CD4-positive, alpha-beta T cell treated with Interferon gamma for 1 hour (primary cell): Measurements from ENCODE around the gene FBXO39.
"Not testable (repeated sequence)": the region's sequence is repeated elsewhere in the genome, so short reads cannot be mapped to it uniquely, and the experiment has no call there.

ENCODE experiments used
- DNase-seq: peaks from one replicate; pipeline ENCODE4 v3.0.0-alpha.2; 2020

Gene FBXO39

DNA sequence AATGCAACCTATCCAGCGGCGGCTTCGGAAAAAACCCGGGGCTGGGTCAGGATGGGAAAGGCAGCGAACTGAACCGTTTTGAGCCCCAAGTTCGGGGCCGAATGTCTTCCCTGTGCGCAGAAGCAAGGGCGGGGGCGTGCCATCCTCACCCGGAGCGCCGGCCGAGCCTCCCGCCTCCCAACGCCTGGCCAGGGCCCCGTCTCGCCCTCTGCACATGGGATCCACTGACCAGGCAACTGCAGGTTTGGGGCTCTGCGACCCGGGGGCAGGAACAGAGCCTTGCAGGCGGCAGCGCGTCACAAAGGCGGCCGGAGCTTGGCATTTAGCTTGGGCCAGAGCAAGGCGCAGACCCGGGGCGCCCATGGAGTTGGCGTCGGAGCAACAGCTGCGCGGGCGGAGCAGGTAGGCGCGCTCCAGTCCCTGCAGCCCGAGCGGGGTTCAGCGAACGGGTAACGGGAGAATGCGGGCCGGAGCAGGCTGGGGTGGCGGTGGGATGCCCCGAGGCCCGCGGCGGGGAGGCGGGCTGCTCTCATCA lies at the start of gene FBXO39:
FBXO39 (plus strand) TSS at position 345 of the 535 bp plus-strand sequence. CDS start 3,654 bp downstream, outside the sequence.
- no peak for DNase-seq

DNA sequence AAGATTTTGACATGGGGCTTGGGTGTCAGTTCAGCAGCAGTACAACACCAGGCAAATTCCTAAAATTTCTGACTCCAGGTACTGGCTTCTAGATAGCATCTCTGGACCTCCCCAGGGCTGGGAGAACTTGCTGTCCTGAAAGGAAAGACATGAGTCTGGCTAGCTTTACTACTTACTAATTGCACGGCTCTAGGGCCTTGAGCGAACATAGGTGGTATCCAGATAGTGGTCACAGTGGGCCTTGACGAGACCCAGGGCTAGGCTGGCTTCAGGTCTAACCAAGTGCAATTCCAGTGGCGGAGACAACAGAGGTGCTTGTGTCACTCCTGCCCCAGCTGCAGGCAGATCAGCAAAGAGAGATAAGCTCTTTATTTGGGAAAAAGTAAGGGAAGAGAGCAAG lies 46.5 kb upstream of the FBXO39 start:
- DNase-seq = no peak

DNA sequence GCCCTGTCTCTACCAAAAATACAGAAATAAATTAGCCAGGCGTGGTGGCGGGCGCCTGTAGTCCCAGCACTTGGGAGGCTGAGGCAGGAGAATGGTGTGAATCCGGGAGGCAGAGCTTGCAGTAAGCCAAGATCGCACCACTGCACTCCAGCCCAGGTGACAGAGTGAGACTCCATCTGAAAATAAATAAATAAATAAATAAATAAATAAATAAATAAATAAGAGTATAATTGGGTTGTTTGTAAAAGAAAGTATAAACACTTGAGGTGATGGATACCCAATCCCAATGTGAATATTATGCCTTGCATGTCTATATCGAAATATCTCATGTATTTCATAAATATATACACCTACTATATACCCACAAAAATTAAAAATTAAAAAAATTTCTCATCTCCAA lies 29.4 kb upstream of the FBXO39 start:
- DNase-seq = not testable (repeated sequence)

DNA sequence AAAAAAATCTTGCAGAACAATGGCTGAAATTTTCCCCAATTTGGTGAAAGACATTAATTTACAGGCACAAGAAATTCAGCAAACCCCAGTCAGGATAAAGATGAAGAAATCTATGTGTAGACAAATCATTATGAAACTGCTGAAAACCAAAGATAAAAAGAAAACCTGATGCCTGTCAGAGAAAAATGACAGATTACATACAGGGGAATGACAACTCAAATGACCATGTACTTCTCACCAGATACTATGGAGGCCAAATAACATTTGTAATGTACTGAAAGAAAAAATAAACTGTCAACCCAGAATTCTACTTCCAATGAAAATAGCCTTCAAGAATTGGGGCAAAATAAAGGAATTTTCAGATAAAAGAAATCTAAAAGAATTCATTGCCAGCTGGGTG lies 27.4 kb upstream of the FBXO39 start:
- no peak for DNase-seq

DNA sequence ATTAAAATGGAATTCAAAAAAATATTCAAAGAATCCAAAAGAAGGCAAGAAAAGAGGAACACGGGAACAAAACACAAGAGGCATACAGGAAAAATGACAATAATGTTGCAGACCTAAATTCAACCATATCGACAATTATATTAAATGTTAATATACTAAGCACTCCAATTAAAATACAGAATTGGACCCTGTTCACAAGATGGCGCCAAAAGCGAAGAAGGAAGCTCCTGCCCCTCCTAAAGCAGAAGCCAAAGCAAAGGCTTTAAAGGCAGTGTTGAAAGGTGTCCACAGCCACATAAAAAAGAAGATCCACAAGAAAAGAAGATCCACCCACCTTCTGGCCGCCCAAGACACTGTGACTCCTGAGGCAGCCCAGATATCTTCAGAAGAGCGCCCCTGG lies 26.5 kb upstream of the FBXO39 start:
- DNase-seq = no peak

DNA sequence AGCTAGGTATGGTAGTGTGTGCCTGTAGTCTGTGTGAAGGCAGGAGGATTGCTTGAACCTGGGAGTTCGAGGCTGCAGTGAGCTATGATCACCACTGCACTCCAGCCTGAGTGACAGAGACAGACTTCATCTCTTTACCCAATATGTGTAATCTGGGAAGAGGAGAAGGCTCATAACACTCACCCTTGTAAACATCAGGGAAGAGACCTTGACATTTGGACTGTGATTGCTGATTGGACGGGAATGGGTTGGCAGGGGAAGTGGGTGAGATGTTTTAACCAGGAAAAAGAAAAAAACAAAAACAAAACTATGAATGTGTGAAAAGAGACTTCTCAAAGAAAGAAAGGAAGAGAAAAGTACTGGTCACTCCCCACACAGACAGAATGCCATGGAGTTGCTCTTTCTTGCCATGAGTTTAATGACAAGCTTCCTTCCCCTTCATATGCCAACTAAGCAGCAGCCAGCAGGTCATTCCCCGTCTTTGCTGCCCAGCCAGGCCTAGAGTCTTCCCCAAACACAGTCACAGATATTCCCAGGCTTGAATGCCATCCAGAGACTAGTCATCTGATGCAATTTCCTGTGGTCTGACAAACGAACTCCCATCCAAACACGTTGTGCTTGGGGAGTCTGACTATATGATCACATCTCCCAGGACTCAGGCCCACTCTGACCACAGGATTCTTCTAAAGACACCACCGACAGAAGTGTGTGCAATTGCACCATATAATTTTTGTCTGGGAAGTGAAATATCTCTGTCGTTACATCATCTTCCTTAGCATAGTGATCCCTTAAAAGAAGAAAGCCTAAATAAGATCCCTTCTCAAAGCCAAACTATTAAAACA lies 23.7 kb upstream of the FBXO39 start:
- DNase-seq = no peak

DNA sequence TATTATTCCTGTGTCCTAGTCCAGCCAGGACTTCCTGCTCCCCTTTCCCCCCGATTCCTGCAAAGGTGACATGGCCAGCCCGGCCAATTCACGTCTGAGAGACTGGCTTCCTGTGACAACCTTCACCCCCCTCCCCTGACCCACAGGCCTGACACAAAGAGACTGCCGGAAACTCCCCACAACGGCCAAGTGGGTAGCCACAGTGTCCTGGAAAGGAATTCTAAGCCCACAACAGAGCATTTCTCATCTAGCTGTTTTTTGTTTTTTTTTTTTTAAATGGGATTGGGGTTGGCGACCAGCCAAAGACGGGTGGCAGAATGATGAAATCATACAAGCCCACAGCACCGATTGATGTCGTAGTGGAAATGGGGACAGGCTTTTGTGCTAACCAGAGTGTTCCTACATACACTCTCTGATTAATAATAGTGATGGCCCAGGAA lies 23.0 kb upstream of the FBXO39 start:
- DNase-seq = peak; percentile 43

DNA sequence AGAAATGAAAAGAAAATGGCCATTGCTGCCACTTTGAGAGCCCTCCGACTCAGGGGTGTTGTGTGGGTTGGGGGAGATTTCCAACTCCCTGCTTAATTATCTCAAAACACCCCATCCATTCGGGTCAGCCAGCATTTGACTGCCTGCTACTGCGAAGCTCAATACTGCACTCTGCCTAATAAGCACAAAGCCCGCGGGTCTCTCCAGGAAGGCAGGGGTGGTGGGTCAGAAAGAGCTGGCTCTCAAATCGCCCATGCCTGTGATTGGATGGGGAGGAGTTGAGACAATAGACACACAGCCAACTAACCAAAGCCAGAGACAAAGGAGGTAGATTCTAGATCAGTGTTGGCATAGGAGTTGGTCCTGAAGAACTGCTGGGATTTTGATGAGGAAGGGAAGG lies 22.5 kb upstream of the FBXO39 start:
- no peak for DNase-seq

DNA sequence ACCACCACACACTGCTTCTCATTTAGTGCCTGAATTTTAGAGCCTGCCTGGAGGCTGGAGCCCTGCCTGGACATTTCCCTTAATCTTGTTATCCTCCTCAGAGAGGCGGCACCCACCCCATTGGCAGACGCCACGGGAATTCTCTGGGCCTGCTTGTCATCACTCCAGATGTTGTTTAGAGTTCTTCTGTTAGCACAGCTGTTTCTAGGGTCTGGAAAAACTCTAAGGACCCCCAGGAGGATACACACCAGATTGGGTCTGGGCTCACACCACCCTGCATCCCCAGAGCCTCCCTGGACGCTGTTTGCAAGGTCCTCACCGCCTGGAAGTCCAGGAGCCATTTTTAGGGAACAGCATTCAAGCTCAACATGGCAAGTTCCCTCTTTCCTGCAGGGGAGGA lies 20.7 kb upstream of the FBXO39 start:
- DNase-seq = no peak

DNA sequence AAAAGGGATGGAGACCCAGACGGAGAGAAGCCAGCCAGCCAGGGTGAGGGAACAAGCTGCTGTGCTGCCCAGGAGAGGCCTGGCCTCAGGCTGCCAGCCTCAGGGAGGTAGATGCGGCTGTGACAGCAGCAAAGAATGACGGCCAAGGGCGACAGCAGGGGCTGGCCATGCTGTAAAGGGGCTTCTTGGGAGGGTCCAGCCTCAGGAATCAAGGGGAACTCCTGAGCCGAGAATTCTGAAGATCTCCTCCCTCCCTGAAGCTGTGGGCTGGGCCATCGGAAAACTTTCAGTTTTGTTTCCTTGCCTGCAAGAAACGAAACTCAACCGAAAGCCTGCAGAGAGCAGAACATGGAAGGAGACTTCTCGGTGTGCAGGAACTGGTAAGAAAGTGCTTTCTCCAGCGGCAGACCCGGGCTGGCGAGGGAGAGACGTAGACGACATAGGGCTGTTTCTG lies 20.3 kb upstream of the FBXO39 start, which contains the start of gene XAF1:
XAF1 (plus strand) TSS at position 316 of the 454 bp plus-strand sequence; CDS start at position 349, 33 bp downstream.
- DNase-seq = peak; percentile 54

DNA sequence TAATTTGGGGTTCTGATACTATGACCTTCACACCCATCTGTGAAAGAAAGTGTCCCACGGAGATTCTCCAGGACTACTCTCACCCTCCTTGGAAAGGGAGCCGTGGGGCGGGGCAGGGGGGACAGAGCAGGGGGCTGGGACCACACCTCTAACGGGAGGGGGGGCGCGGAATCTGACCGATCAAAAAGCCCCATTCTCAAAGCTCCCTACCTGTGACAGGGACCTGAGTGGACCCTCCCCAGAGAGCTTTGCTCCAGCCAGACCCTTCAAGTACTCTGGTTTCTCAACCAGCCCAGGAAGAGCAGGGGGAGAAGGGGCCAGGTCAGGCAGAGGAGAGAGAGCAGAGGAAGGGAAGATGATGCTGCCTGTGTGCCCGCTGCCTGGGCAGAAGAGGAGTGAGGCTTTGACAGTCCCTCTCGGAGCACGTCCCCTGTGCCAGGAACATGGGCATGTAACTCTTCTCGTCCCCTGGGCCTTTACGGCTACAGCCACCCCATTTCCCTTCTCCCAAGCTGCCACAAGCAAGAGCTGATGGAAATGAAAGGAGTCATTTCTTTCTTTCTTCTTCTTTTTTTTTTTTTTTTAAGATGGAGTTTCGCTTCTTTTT lies 19.5 kb upstream of the FBXO39 start:
- DNase-seq = no peak

DNA sequence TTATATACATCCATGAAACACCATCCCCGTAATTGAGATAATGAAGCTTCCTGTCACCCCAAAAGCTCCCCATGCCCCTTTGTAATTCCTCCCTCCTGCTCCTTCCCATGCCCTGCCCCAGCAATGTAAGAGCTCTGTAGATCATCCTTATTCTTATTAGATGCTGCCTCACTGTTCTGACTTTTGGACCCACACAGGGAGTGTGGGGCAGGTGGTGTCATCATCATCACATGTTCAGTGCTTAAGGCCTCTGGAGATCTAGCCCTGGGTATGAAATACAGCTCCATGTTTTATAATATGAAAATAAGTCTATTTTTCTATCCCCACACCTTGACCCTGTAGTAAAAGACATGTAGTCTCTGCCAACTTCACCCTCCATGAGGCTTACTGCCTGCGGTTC lies 18.3 kb upstream of the FBXO39 start:
- DNase-seq = no peak

DNA sequence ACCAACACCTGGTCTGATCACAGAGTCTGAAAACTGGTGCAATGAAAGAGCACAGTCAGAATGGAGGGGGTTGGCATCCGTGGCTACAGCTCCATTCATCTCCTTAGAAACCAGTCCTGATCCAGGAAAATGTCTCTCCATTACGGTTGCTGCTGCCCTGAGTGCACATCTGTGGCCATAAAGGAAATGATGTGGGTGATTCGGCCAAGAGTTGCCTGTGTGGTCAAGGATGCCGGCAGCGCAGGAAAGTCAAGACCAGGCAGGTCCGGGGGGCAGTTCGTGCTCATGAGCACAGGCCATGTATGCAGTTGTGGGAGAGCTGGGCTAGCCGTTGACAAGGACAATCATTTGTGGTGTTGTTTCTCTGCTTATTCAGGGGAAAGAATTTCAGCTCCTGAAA lies 14.2 kb upstream of the FBXO39 start:
- DNase-seq = no peak

DNA sequence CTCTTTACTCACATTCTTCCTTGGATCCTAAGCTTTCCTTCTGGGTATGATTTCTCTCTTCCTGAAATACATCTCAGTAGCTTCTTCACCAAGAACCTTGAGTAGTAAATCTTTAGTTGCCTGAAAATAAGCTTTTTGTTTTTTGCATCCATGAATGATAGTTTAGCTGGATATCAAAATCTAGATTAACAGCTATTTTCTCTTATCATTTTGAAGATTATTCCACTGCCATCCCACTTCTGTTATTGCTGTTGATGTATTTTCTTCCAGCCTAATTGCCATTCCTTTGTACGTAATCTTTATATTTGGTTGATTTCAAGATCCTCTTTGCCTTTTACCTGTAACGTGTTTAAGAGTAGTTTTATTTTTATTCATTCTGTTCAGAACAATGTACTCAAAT lies 7.6 kb upstream of the FBXO39 start:
- DNase-seq = no peak

DNA sequence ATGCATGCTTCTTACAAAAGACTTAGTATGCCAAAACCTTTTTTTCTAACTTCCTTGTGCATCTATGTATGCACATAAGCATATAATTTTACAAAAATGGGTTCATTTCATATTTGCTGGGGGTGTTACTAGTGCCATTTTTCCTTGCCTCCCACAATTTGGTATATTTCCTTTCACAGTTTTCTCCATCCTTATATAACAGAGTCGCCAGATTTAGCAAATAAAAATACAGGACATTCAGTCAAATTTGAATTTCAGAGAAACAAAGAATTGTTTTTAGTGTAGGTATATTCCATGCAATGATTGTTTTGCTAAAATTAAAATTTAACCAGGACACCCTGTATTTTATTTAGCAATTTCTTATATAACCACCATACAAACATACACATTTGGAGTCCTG lies 4.0 kb upstream of the FBXO39 start:
- no peak for DNase-seq

DNA sequence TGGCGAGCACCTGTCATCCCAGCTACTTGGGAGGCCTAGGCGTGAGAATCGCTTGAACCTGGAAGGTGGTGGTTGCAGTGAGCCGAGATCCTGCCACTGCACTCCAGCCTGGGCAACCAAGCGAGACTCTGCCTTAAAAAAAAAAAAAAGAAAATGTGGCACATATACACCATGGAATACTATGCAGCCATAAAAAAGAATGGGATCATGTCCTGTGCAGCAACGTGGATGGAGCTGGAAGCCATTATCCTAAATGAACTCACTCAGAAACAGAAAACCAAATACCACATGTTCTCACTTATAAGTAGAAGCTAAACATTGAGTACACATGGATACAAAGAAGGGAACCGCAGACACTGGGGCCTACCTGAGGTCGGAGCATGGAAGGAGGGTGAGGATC lies 1.1 kb upstream of the FBXO39 start:
- not testable (repeated sequence) for DNase-seq

DNA sequence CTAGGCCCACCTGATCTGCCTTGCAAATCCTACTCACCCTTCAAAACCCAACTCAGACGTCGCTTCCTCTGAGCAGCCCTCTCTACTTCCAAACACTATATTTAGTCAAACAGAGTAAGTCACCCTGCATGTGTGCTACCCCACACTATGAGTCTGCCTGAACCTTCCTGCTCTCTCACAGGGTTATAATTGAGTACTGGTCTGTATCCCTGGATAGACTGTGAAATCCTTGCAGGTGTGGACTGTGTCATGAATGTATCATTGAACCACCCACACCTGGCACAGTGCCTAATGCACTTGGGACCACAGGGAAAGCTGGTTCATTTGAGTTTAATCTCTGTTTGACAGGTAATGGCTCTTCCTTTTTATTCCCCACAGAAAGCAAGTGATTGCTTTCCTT lies 3.4 kb downstream of the FBXO39 start:
- DNase-seq = no peak

DNA sequence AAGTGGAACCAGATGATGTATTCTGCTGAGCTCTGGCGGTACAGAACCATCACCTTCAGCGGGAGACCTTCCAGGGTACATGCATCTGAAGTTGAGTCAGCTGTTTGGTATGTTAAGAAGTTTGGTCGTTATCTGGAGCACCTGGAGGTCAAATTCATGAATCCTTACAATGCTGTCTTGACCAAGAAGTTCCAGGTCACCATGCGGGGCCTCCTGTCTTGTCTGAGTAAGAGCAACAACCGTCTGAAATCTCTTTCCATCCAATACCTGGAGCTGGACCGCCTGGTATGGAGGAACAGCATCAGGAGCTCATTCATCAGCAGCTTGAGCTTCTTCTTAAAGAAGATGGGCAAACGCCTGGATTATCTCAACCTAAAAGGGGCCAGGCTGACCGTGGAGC lies 4.0 kb downstream of the FBXO39 start:
- DNase-seq = no peak

DNA sequence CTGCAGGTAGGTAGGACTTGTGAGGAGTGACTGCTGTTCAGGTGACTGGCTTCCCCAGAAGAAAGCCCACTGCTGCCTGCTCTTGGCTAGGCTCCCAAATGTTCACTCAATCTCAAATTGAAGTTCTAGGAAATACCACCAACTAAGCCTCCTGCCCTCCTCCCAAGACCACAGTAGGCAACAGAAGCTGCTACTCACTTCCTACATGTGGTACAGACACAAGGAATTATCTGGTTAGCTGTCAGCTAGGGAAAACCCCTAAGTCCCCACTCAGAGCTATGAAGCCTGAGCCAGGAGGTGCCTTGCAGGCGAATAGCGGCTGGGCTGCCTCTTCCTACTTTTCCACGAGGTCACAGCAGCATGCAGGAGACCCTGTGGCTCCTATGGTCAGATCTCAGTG lies 4.9 kb downstream of the FBXO39 start:
- DNase-seq = no peak

DNA sequence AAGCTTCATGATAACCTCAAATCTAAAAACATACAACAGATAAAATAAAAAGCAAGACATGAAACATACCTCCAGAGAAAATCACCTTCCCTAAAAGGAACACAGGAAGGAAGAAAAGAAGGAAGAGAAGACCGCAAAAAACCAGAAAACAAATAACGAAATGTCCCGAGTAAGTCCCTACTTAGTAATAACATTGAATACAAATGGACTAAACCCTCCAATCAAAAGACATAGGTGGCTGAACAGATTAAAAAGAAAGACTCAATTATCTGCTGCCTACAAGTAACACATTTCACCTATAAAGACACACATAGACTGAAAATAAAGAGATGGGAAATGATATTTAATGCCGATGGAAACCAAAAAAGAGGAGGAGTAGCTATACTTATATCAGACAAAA lies 6.2 kb downstream of the FBXO39 start:
- DNase-seq = no peak

DNA sequence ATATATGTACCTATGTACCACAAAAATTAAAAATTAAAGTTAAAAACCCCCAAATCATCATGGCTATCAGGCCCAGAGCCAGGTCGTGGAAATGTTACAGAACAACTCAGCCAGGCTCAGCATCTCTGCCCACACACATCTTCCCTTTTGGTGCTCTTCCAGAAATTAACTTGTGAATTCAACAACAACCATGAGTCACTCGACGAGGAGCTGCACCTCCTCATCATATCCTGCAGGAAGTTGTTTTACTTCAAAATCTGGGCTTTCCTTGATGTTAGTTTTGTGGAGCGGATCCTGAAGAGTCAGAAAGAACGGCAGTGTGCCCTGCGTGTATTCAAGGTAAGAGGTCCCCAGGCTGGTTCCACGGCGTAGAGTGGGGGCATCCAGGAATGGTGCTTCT lies 10.6 kb downstream of the FBXO39 start:
- no peak for DNase-seq

DNA sequence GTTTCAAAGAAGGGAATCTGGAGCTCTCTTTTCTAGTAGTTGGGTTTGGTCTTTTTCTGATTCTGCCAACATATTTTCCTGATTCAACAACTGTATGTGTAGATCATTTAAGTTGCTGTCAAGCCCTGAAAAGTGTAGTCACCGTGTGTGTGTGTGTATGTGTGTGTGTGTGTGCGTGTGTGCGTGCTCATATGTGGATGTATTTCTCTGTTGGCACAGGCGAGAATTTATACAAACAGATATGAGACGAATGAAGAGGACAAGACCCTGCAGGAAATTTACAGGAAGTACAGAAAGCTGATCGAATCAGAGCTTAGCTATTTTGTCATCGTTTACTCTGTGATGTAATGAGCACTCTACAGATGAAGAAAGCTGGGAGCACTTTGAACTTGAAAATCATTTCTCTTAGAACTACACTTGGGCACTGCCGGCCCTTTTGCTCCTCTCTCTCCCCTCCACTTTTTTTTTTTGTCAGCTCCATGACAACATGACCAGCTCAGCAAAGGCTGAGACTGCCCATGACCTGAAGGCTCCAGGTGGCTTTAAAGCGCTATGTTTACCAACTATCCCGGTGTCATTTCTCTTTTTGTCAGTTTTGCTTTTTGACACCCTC lies 11.2 kb downstream of the FBXO39 start:
- DNase-seq = no peak

DNA sequence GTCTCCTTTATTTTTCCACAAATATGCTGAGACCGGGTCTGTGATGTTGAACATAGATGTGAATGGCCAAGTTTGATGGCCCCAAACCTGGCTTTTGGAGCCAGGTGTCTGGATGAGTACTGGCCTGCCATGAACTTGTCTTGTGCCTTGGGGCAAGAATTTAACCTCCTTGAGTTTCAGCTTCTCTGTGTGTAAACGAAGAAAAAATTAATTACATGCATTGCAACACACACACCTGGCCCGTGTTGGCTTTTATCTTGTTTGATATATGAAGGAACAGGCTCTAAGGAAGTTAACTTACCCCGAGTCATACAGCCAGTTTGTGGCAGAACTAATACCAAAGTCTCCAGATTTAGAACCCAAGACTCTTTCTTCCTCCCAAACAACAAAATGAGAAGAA lies 13.1 kb downstream of the FBXO39 start:
- no peak for DNase-seq
